ENCODE results near the gene DCLK2. TPM values are rescaled to one million over a fixed set of nuclear protein-coding genes. Genes with fewer than 3 reads are reported as not detected.

DCLK2 gene
- total and polyA plus RNA-seq, 2 of the 13 experiments (the other 11 are each of a cell fraction or from before 2014, with no cell fraction given): not detected

GRCh38 chr4:150080875-150081274, 2.6 kb downstream of the DCLK2 start (continued):
- TF ChIP-seq FOXP4 (CRISPR knock-in tag; IDR thresholded peaks at IDR 0.05) (0 out of 2 replicates have a peak, but pooled peaks have one; percentile 23), CEBPG (CRISPR knock-in tag; IDR thresholded peaks at IDR 0.05) (0 out of 2 replicates have a peak, but pooled peaks have one; percentile 38), ZBTB46 (CRISPR knock-in tag; IDR thresholded peaks at IDR 0.05; ENCODE audit: borderline replicate concordance) (no peak), TCF7 (IDR thresholded peaks at IDR 0.05; ENCODE audit: low read depth) (peak; percentile 62; the same call in 1 of the 2 replicates), FOXA3 (CRISPR knock-in tag; IDR thresholded peaks at IDR 0.05) (peak; percentile 31; the same call in 1 of the 2 replicates), ZNF10 (CRISPR knock-in tag; IDR thresholded peaks at IDR 0.05; ENCODE audit: borderline replicate concordance, low read depth) (no peak), HINFP (CRISPR knock-in tag; IDR thresholded peaks at IDR 0.05; ENCODE audit: low read depth) (no peak), SOX13 (IDR thresholded peaks at IDR 0.05) (no peak), SOX13 (CRISPR knock-in tag; conservative IDR thresholded peaks at IDR 0.05 in 1 of 2, IDR thresholded peaks at IDR 0.05 in 1 of 2) (peak in 1 of 2 experiments; percentile 50; a peak in 1 of 4 replicates), ISL2 (CRISPR knock-in tag; IDR thresholded peaks at IDR 0.05) (peak; percentile 71; the same call in 1 of the 2 replicates), FOXJ3 (CRISPR knock-in tag; IDR thresholded peaks at IDR 0.05; ENCODE audit: borderline replicate concordance) (peak; percentile 52; the same call in 1 of the 2 replicates), GATAD2A (CRISPR knock-in tag; IDR thresholded peaks at IDR 0.05) (peak; percentile 51), ETS1 (CRISPR knock-in tag; IDR thresholded peaks at IDR 0.05) (no peak), ZNF414 (CRISPR knock-in tag; IDR thresholded peaks at IDR 0.05) (no peak), GFI1 (CRISPR knock-in tag; IDR thresholded peaks at IDR 0.05; ENCODE audit: borderline replicate concordance) (0 out of 2 replicates have a peak, but pooled peaks have one; percentile 19), HNF4A (CRISPR knock-in tag; IDR thresholded peaks at IDR 0.05) (peak; percentile 42), BCL6 (CRISPR knock-in tag; IDR thresholded peaks at IDR 0.05) (peak; percentile 13; the same call in 1 of the 2 replicates), ASH2L (IDR thresholded peaks at IDR 0.05; ENCODE audit: insufficient read length, low read depth, low read length) (no peak), ARID5B (CRISPR knock-in tag; IDR thresholded peaks at IDR 0.05) (peak; percentile 33; the same call in 1 of the 2 replicates)
